MM.1S (cell line): ENCODE data around the gene ARCN1.
"Not testable (repeated sequence)": the region's sequence is repeated elsewhere in the genome, so short reads cannot be mapped to it uniquely, and the experiment has no call there.

Experiments used
- DNase-seq: peaks from one replicate; pipeline ENCODE4 v3.0.0-alpha.2; 2015
- H2AFZ ChIP-seq: fragments of 300-600 bp; sonication (generic); 2 replicates; pipeline ENCODE4 v1.6.0; 2016; ENCODE audit warnings: antibody characterized with exemption, low read length
- H3F3A ChIP-seq: fragments of 300-600 bp; sonication (generic); 2 replicates; pipeline ENCODE4 v1.6.1; 2016; ENCODE audit warnings: mild to moderate bottlenecking, antibody characterized with exemption, low read length, moderate library complexity, mixed read lengths; ENCODE audit not compliant: insufficient read depth
- H3K27ac ChIP-seq: fragments of 300-600 bp; sonication (generic); 2 replicates; pipeline ENCODE4 v1.5.1; 2016; ENCODE audit warnings: mild to moderate bottlenecking, low read length
- H3K27me3 ChIP-seq: fragments of 300-600 bp; sonication (generic); replicated peaks from 2 replicates; pipeline ENCODE4 v1.6.0; 2016; ENCODE audit warnings: low read length; ENCODE audit not compliant: insufficient read depth
- H3K36me3 ChIP-seq: fragments of 300-600 bp; sonication (generic); replicated peaks from 2 replicates; pipeline ENCODE4 v1.6.1; 2016; ENCODE audit warnings: mild to moderate bottlenecking, low read length, mixed read lengths; ENCODE audit not compliant: insufficient read depth
- H3K4me1 ChIP-seq: fragments of 300-600 bp; sonication (generic); 2 replicates; pipeline ENCODE4 v1.6.1; 2016; ENCODE audit warnings: low read length, mixed read lengths
- H3K4me2 ChIP-seq: fragments of 300-600 bp; sonication (generic); 2 replicates; pipeline ENCODE4 v1.6.0; 2016; ENCODE audit warnings: low read depth, low read length
- H3K4me3 ChIP-seq: fragments of 300-600 bp; sonication (generic); 2 replicates; pipeline ENCODE4 v1.5.1; 2016; ENCODE audit warnings: low read length, mixed read lengths
- H3K79me2 ChIP-seq: fragments of 300-600 bp; sonication (generic); 2 replicates; pipeline ENCODE4 v1.6.1; 2016; ENCODE audit warnings: mixed run types, low read length, mixed read lengths
- H3K9ac ChIP-seq: fragments of 300-600 bp; sonication (generic); 2 replicates; pipeline ENCODE4 v1.6.1; 2016; ENCODE audit warnings: low read length, mixed read lengths
- H3K9me2 ChIP-seq: fragments of 300-600 bp; sonication (generic); replicated peaks from 2 replicates; pipeline ENCODE4 v1.6.1; 2016; ENCODE audit warnings: mild to moderate bottlenecking, low read length, mixed read lengths; ENCODE audit not compliant: insufficient read depth
- H3K9me3 ChIP-seq: fragments of 300-600 bp; sonication (generic); replicated peaks from 2 replicates; pipeline ENCODE4 v1.6.1; 2016; ENCODE audit warnings: mild to moderate bottlenecking, low read length, mixed read lengths; ENCODE audit not compliant: insufficient read depth
- H4K20me1 ChIP-seq: fragments of 300-600 bp; sonication (generic); 2 replicates; pipeline ENCODE4 v1.6.1; 2016; ENCODE audit warnings: mild to moderate bottlenecking, low read length, moderate library complexity, mixed read lengths; ENCODE audit not compliant: insufficient read depth
- CTCF ChIP-seq: fragments of 300-600 bp; sonication (generic); IDR thresholded peaks from 2 replicates; pipeline ENCODE4 v1.5.1; 2016; ENCODE audit warnings: antibody characterized with exemption, low read length, mixed read lengths
- EZH2 ChIP-seq: fragments of 300-600 bp; sonication (generic); optimal IDR thresholded peaks from 2 replicates; pipeline ENCODE3; 2017; ENCODE audit warnings: low read depth, mild to moderate bottlenecking, antibody characterized with exemption, low read length, mixed read lengths
- EZH2phosphoT487 ChIP-seq: fragments of 300-600 bp; sonication (generic); IDR thresholded peaks from 2 replicates; pipeline ENCODE4 v1.6.1; 2018; ENCODE audit warnings: antibody characterized with exemption, low read length

The ARCN1 gene

GRCh38 chr11:118587952-118588351 is 15.7 kb downstream of the ARCN1 start:
- Histone ChIP-seq H3K79me2 (peaks cover 10% of the 10 kb centered on the region), H3K9me3 (no peaks in the 10 kb centered on the region), H3F3A (0 out of 2 replicates have a peak, but pooled peaks cover 5% of the 10 kb centered on the region), H3K36me3 (peaks cover 21% of the 10 kb centered on the region; the same call in 1 of the 2 replicates), H3K27me3 (no peaks in the 10 kb centered on the region), H3K9me2 (no peaks in the 10 kb centered on the region), H3K4me2 (no peak overlapping the region), H4K20me1 (no peaks in the 10 kb centered on the region), H3K9ac (no peak overlapping the region), H2AFZ (no peak overlapping the region), H3K4me3 (no peak overlapping the region), H3K27ac (no peak overlapping the region), H3K4me1 (no peaks in the 10 kb centered on the region)
- TF ChIP-seq EZH2 = no peak
- no peak for TF ChIP-seq EZH2phosphoT487
- no peak for TF ChIP-seq CTCF
- DNase-seq = no peak

- Histone ChIP-seq H3K27me3 (no peaks in the 10 kb centered on the region), H3K9me3 (no peaks in the 10 kb centered on the region), H2AFZ (no peak overlapping the region), H3K9me2 (no peaks in the 10 kb centered on the region), H3F3A (no peaks in the 10 kb centered on the region), H4K20me1 (peaks cover 5% of the 10 kb centered on the region; the same call in 1 of the 2 replicates), H3K9ac (no peak overlapping the region), H3K4me3 (no peak overlapping the region), H3K79me2 (0 out of 2 replicates have a peak, but pooled peaks cover 14% of the 10 kb centered on the region), H3K4me2 (no peak overlapping the region), H3K4me1 (peaks cover 4% of the 10 kb centered on the region; the same call in 1 of the 2 replicates), H3K36me3 (0 out of 2 replicates have a peak, but pooled peaks cover 15% of the 10 kb centered on the region), H3K27ac (no peak overlapping the region)
- TF ChIP-seq EZH2 = no peak
- no peak for DNase-seq
Measured at GRCh38 chr11:118592616-118593367, 20.6 kb downstream of the ARCN1 start.

GRCh38 chr11:118594984-118595383 is 22.8 kb downstream of the ARCN1 start:
- not testable (repeated sequence) for H3K27ac ChIP-seq, H3K9me3 ChIP-seq, H3K27me3 ChIP-seq, H3F3A ChIP-seq, H2AFZ ChIP-seq, H3K4me3 ChIP-seq, H3K9me2 ChIP-seq, H3K4me1 ChIP-seq, H4K20me1 ChIP-seq, H3K4me2 ChIP-seq, H3K9ac ChIP-seq
- peak; percentile 55 for TF ChIP-seq CTCF
- peak; percentile 78 for DNase-seq
- H3K79me2 ChIP-seq = 0 out of 2 replicates have a peak, but pooled peaks cover 15% of the 10 kb centered on the region
- H3K36me3 ChIP-seq = 0 out of 2 replicates have a peak, but pooled peaks cover 16% of the 10 kb centered on the region
